Kidney glomerular epithelial cell (primary cell): Measurements from ENCODE around the gene TBC1D2.
A peak's percentile ranks its signal among the peaks of the same experiment; 100 is the strongest.
"Not testable (repeated sequence)": the region's sequence is repeated elsewhere in the genome, so short reads cannot be mapped to it uniquely, and the experiment has no call there.

Experiments
- DNase-seq: peaks from one replicate; lab custom pipeline; 2025; lab: John Stamatoyannopoulos, UW

TBC1D2 gene

DNA sequence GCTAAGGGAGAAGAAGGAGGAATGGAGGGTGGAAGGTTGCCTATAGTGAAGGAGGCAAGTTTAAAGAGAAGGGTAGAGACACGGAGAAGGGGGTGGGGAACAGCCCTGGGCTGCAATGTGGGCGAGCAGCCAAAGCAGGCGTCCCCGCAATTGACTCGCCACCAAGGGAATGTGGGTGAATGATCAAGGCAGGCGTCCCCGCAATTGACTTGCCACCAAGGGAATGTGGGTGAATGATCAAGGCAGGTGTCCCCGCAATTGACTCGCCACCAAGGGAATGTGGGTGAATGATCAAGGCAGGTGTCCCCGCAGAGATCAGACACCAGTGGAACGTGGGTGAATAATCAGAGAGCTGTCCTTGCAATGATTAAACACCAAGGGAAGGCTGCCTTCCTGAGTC, 14.8 kb upstream of the TBC1D2 start:
- DNase-seq, result not testable (repeated sequence)

DNA sequence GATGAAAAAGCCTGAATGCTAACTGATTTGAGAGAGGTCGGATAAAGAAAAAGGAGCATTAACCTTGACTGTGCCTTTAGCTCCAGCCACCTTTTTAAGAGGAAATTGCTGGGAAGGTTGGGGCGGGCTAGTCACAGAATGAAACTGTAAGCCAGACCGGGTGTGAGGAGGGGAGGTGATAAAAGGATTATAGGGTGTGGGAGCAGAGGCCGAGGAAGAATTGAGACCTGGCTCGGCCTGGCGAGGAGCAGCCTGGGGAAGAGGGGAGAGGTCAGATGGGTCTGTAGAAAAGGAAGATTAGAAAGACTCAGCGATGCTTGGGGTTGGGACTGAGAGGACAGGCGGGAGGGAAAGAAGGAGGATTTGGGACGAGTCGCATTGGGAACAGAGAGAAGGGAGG, 14.2 kb upstream of the TBC1D2 start:
- not testable (repeated sequence) for DNase-seq

DNA sequence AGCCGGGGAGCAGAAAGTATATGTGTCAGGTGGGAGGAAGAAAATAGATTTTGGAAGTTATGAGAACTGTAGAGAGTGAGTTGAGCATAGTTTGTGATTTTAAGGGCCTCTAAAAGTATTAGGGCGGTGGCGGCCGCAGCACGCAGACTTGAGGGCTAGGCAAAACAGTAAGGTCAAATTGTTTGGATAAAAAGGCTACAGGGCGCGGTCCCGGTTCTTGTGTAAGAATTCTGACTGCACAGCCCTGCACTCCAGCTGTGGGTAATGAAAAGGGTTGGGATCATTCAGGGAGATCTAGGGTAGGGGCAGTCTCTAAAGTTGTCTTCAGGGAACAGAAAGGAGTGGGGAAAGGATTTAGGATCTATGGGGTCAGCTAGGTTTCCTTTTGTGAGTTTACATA, 12.1 kb upstream of the TBC1D2 start:
- not testable (repeated sequence) for DNase-seq

DNA sequence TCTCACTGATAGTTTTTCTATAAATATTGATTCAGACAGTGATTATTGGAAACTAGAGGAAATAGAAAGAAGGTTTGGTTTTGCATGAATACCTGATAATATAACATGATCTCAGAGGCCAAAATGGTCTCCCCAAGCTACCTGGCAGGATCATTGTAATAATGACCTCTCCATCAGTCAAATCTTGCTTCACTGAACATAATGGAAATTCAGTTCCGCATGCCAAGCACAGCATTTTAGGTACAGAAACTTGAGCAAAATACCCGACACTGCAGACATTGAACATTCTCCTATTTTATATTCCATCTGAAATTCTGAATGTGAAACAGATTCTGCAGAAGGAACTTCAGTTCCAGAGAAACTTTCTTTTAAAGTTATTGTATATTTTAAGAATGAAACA, 9.1 kb upstream of the TBC1D2 start:
- DNase-seq, result peak; percentile 8

DNA sequence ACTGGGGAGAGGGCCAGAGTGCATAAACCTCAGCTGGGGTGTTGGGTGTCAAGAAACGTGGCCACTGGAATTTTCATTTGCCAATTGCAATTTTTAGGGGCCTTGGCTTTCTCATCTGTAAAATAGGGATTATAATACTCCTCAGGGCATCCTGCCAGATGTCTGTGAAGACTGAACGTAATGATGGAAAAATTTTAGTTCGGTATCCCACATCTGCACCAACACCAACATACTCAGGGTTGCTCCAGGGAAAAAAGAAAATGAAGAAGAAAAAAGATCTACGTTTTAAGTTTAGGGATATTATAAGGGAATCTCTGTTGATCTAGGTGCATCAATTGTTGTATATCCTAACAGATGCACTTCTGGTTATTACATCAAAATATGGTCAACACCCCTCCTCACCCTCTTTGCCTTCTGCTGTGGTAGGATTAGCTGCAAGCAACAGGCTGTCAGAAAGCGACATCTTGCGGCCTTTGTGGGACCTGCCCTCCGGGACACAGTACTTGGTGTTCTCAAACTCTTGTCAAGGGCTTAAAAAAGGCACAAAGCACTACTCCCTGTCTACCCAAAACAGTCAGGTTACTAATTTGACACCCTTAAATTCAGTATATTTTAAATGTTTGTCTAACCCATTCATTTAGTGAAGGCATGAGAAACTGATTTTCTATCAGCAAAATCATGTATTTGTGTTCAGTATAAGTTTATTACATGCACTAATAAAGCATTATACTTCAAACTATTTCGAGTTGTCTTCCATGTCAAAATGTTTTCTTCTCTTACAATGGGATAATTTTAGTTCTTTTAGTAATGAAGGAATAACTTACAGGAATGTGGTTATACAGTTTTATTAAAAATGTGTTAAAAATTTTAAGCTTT, 8.3 kb upstream of the TBC1D2 start:
- peak; percentile 61 for DNase-seq

DNA sequence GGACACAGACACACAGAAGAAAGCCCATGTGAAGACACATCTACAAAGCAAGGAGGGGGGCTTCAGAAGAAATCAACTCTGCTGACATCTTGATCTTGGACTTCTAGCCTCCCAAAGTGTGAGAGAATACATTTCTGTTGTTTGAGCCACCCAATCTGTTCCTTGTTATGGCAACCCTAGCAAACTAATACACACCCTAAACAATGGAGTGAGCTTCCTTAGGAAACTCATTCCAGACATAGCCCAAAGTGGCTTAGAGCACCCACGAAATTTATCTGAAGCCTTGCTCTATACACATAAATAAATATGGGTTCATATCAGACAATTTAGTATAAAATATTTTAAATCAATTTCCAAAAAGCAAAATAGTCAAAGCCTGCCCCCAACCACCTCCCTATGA, 7.6 kb upstream of the TBC1D2 start:
- no peak for DNase-seq

DNA sequence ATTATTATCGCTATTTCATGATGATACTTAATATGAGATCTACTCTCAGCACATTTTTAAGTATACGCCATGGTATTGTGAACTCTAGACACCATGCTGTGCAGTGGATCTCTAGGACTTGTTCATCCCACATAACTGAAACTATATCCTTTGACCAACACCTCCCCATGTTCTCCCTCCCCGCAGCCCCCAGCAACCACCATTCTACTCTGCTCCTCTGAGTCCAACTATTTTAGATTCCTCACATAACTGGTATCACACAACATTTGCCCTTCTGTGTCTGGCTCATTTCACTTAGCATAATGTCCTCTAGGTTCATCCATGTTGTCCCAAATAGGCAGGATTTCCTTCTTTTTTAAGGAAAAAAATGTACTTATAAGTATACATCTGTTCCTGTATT, 6.6 kb upstream of the TBC1D2 start:
- DNase-seq, result no peak

DNA sequence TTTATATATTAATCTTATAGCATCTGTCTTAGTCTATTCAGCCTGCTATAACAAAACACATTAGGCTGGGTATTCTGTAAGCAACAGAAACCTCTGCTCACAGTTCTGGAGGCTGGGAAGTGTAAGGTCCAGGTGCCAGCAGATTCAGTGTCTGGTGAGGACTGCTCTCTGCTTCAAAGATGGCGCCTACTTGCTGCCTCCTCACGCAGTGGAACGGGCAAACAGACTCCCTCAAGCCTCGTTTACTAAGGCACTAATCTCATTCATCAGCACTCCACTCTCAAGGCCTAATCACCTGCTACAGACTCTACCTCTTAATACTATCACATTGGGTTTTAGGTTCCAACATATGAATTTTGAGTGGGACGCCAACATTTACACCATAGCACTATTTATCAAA, 5.2 kb upstream of the TBC1D2 start:
- no peak for DNase-seq

DNA sequence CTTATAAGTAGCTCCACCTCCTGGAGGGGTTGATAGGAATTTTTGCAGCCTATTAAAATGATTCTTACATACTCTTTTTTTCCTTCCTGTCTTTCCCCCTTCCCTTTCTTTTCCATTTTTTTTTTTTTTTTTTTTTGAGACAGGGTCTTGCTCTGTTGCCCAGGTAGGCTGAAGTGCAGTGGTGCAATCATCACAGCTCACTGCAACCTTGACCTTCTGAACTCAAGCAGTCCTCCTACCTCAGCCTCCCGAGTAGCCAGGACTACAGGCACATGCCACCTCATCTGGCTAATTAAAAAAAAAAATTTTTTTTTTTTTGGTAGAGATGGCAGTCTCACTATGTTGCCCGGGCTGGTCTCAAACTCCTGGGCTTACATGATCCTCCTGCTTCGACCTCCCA, 4.3 kb upstream of the TBC1D2 start:
- no peak for DNase-seq

DNA sequence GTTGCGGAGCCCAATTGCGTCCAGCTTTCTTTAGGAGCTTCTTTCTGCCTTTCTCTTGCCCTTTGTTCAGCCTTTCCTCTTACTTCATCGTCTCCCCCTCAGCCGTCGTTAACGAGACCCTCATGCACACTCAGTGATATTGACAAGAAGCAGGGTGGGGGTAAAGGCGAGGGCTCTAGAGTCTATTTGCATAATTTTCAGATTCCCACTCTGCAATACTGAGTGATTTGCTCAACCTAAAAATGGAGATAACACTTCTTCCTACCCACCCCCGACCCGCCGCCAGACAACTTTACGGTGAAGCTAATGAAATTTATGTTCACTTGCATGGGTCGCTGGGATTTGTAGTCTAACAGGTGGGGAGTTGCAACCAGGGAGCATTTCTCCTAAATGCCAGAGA, 1.3 kb upstream of the TBC1D2 start:
- peak; percentile 3 for DNase-seq

DNA sequence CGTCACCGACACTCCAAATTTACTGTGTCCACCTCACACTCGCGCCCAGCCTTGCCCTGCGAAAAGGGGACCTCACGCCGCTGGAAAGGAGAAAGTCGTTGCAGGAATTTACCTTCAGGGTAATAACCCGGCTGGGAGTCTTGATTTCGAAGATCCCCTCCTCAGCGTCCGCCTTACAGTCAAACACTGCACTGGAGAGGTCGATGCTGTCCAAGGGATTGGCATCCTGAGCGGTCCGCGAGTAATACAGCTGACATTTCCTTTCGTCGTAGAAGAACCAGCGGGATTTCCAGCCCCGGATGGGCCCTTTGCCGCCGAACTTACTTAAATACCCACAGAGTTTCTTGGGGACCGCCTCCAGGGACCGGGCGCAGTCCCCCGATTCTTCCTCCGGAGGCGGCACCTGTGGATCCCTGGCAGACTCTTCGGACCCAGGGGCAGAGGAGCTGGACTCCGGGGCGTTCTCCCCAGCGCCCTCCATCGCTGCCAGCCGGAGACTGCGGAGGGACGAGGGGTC, 330 bp downstream of the TBC1D2 start:
- peak; percentile 55 for DNase-seq

DNA sequence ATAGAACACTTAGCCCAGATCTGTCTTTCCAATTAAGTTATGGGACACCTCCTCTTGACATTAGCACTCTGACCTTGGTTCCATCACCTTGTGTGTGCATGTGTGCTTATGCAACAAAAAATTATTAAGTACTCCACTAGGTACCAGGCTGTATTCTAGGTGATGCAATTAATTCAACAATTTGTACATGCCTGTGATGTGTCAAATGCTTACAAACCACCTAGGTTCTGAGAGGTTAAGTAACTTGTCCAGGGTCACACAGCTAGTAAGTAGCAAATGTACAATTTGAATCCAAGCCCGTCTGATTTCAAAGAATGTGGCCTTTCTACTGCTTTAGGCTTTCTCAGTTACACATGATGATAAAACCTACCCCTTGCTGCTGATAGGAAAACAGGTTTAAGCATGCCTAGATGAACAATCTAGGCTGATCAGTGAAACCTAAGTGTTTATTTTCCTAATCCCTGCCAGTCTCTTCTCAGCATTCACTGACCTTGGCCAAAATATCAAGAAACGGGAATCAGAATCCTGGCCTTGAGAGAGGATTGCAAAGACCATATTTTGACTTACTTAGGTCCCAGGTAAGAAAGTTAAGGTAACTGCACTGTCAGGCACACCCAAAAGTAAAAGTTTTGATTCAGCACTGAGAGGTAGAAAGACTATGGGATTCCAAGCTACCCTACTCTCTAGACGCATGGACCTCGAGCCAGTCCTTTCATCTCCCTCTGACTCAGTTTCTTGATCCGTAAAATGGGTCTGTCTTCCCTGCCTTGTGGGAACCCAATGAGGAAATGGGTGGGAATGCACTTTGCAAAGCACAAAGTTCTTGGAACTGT, 1.0 kb downstream of the TBC1D2 start:
- peak; percentile 11 for DNase-seq

DNA sequence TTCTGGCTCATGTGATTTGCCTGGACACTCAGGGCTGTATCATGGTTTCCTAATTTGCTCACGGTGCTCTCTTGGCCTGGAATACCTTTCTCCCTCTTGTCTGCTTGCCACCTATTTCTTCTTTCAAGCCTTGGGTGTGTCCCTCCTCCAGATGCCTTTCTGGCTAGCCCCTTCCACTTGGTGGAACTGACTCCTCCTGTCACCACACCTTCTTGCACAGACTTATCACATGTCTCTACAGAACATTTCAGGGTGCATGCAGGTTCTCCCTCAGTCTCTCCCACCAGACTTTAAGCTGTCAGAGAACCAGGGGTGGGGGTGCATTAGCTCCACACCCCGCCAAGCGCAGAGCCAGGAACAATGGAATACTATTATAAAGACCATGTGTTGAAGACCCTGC, 1.9 kb downstream of the TBC1D2 start:
- no peak for DNase-seq

DNA sequence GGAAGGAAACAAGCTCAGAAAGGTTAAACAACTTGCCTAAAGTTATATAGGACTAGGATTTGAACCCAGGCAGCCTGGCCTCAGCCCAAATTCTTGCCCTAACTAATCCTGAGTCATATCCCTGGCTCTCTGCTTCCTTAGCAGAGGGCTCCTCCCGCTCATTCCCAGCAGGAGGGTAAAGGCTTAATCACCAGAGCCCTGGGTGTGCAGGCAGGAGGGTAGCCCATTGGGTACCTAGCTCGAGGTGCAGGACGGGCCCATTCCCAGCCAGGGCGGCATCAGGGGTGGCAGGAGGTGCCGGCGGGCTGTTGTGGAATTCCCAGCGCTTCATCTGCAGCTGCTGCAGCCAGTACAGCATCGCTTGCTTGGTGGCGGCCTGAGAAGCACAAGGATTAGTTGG, 3.9 kb downstream of the TBC1D2 start:
- peak; percentile 60 for DNase-seq

DNA sequence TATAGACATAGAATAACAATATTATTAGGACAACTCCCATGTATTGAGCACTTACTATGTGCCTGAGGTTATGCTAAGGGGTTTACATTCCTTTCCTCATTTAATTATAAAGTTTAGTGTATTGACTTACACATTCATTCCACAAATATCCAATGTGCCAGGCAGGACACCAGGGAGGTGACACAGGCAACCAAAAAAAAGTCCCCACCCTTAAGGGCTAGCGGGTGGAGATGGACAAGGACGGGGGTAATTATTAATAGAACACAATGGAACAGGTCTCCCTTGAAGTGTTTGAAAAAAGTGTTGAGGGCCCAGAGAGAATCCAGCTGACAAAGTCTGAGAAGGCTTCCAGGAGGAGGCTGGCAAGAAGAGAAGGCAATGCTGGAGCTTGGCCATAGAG, 5.7 kb downstream of the TBC1D2 start:
- DNase-seq, result no peak

DNA sequence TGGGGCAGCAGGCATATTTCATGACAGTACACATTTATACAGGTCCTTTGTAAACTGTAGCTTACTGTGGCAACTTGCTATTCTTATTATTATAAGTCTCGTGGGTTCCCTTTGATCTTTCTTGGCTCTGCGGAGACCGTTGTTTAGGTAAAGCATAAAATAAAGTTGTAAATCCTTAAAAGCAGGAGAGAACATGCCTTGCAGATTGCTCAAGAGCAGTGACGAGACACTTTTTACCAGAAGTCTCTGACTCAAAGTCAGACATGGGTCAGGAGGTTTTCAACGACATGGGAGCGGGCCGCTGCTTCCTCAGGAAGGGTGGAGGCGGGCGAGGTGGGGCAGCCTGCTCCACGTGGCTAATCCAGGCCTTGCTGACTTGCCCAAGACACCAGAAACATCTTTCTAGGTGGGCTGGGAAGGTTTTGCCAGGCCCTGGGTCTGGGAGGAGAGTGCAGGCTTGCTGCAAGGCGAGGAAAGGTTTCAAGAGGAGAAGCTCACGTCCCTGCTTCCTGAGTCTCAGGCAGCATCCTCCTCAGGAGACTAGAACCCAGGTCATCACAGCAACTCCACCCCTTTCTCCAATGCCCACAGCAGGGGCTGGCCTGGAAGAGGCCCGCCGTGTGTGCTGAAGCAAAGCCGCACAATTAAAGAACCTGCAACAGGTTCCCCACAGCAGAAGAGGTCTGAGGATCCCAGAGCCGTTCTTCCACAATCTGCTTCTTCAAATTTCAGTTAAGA, 6.5 kb downstream of the TBC1D2 start:
- peak; percentile 55 for DNase-seq

DNA sequence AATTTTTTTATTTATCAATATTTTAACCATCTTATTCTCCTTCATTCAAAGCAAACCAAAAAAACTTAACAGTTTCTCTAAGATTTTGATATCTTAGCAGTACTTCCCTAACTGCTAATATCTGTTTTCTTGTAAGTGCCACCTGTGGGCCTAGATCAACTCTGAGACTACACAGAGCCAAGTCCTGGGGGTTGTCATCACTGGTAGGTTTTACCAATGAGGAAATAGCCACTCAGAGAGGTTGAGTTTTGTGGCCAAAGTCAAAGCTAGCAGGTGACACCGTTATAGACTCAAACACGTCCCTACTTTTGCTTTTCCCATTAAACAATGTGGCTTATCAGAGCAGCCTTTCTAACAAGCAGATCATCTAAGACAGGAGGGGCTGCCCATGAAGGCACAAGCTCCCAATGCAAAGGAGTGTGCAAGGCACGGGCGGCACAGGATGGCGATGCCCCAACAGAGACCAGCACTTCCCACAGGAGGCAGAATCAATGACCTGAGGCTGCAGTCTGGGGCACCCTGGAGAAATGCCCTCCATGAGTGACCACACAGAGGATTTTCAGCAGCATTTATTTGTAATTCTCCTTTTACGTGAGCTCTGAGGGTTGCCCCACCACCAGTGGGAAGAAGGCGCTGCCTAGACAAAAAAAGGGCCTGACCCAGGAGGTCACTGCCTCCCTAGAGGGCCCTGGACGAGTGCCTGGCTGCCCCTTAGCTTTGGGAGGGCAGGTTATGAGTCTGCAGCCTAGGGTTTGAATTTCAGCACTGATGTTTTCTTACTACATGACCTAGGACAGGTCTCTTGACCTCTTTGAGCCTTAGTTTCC, 7.4 kb downstream of the TBC1D2 start:
- DNase-seq, result no peak

DNA sequence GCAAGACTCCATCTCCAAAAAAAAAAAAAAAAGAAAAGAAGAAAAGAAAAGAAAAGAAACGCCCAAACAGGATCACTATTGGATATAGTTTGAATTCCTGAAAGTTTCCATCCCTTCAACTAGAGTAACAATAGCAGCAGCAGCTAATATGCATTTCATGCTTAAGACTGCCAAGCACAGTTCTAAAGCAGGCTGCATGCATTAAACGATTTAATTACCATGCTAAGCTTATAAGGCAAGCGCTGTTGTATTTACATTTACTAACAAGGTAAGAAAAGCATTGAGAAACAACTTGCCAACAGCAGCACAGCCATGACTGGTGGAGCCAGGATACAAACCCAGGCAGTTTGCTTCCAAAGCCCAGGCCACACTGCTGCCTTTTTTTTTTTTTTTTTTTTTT, 13.0 kb downstream of the TBC1D2 start:
- DNase-seq, result no peak

DNA sequence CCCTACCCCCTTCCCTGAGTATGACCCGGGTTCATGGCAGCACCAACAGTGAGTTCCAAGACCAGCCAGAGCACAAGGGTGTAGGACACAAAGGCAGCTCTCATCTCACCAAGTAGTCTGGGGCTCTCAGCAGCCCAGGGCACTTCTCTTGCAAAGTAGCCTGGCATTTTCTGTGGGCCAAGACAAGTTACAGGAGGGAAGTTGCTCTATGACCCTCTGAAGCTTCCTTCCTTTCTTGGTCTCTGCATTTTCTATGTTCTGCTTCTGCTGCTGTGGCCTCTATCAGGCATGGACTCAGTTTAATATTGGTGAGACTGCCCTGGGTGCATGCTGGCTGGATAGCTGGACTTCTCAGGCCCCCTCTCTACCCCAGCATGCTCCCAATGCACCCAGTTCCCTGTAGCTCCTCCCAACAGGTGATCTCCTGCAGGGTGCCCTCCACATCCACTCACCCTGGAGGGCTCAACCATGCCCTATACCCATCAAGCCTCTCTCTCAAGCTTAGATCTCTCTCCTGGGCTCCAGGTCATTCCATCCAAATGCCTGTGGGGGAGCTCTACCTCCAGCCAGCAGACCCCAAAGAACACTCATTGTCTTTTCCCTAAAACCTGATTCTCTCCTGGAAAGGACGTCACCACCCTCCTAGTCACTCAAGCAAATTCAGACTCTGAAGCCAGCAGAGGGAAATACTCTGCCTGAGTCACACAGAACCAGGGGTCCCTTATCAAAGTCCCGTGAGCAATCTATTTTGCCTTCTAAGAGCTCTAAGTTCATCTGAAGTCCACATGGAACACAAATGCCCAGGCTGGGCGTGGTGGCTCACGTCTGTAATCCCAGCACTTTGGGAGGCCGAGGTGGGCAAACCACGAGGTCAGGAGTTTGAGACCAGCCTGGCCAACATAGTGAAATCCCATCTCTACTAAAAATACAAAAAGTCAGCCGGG, 13.8 kb downstream of the TBC1D2 start:
- DNase-seq, result no peak

DNA sequence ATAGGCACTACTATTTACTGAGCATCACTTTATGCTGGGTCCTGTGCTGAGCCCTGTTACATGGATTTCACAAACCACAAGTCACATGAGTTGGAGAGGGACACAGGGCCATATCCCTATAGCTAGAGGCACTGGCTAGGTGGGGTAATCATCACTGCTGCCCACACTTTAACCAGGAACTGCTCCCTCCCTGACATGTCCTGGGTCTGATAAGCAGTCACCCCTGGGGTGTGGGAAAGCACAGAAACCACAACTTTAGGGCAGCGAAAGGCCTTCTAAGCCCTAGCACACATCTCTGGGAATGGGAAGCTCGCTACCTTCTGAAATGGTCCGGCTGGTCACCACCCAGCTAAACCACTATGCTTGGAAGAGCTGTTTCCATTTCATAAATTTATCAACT, 15.0 kb downstream of the TBC1D2 start:
- DNase-seq, result no peak
